Upper lobe of left lung (tissue), 6 donors: ENCODE measurements around the gene ZNF282. TPM values are rescaled to one million over a fixed set of nuclear protein-coding genes. Genes with fewer than 3 reads are reported as not detected.

ENCODE experiments used
- ATAC-seq, 2 donors: fragments of 200-7000 bp; cut with Tn5 transposase; one replicate each; pipeline ENCODE4 v1.9.1; 2022; ENCODE audit warnings: mild to moderate bottlenecking in 2 of 2, moderate library complexity in 2 of 2; ENCODE audit not compliant: low FRiP score in 2 of 2
- DNase-seq, 2 donors: peaks; one replicate each; pipeline ENCODE4 v3.0.0-alpha.2; 2019 to 2020
- H3K27ac ChIP-seq, 4 donors: fragments of 200-600 bp; sonication (generic); one replicate each; pipeline ENCODE4 v1.5.1; 2016 to 2019
- H3K27me3 ChIP-seq, 4 donors: fragments of 200-600 bp; sonication (generic); one replicate each; pipeline ENCODE4 v1.5.1; 2017 to 2019
- H3K36me3 ChIP-seq, 4 donors: fragments of 200-600 bp; sonication (generic); one replicate each; pipeline ENCODE4 v1.5.1; 2016 to 2019
- H3K4me1 ChIP-seq, 4 donors: fragments of 200-600 bp; sonication (generic); one replicate each; pipeline ENCODE4 v1.5.1; 2018 to 2019
- H3K4me3 ChIP-seq, 4 donors: fragments of 200-600 bp; sonication (generic); one replicate each; pipeline ENCODE4 v1.5.1; 2017 to 2019; ENCODE audit warnings: mild to moderate bottlenecking in 2 of 4, moderate library complexity in 1 of 4
- H3K9me3 ChIP-seq, 4 donors: fragments of 200-600 bp; sonication (generic); one replicate each; pipeline ENCODE4 v1.5.1; 2018 to 2019
- CTCF ChIP-seq, 6 experiments: fragments of 450-650 bp in 4 of 6; fragments of 200-600 bp in 2 of 6; sonication (generic) in 2 of 6; IDR thresholded peaks; one replicate each; pipeline ENCODE4 v1.5.1; 2016 to 2019; ENCODE audit warnings: antibody characterized with exemption in 6 of 6
- EP300 ChIP-seq, 4 donors: sonication (generic); formaldehyde crosslinking; IDR thresholded peaks; one replicate each; pipeline ENCODE4 v1.5.1; 2017; ENCODE audit warnings: antibody characterized with exemption in 4 of 4, control low read depth in 2 of 4
- POLR2A ChIP-seq, 4 donors: fragments of 450-650 bp; IDR thresholded peaks; one replicate each; pipeline ENCODE4 v1.5.1; 2016 to 2017; ENCODE audit warnings: antibody characterized with exemption in 4 of 4, mild to moderate bottlenecking in 2 of 4
- POLR2AphosphoS5 ChIP-seq, 2 donors: sonication (generic); formaldehyde crosslinking; IDR thresholded peaks; one replicate each; pipeline ENCODE4 v1.5.1; 2017; ENCODE audit warnings: antibody characterized with exemption in 2 of 2
- WGBS, 2 donors: methylation state at CpG; one replicate each; pipeline ENCODE4 v1.1.5; 2017 to 2018; 5-methylcytosine and 5-hydroxymethylcytosine counted together
- total RNA-seq, 6 donors: library from RNA; depleted of rRNA in 4 of 6; stranded (reverse); fragments of >200 nt in 4 of 6; gene quantifications; one replicate each; pipeline versions ENCODE4 v1.1.0 to v1.2.1, GENCODE V29; 2016 to 2021
- donor health status: DM: no; HTN: no; CAD: no; lungs with moderate emphysema.
- donor health status: DM: no; HTN: yes; CAD: no; lungs with severe emphysema.

ZNF282 gene
- total RNA-seq, 6 donors from 2014 or later: 20.7 to 35.6 (median 26.7) TPM

DNA sequence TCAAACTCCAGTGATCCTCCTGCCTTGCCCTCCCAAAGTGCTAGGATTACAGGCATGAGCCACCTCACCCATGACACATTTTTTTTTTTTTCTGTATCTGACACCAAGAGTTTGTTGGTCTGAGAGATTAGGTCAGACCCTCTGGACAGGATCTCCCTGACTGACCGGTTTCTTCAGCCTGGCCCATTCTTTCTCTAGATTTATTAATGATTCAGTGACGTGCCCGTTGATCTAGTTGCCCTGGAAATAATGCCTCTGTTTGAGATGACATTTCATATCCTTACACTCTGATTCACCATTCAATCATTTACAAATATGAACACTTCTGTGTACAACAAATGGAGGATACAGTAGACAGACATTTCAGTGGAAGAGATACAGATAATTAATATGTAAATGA lies 42.7 kb downstream of the ZNF282 start:
- Histone ChIP-seq H3K27me3 (no peaks in the 10 kb centered on the region), H3K9me3 (no peaks in the 10 kb centered on the region), H3K4me1 (peaks cover 14 to 22% (median 20%) of the 10 kb centered on the region in 4 donors), H3K4me3 (no peak overlapping the region), H3K36me3 (no peaks in the 10 kb centered on the region), H3K27ac (no peak overlapping the region)
- TF ChIP-seq POLR2AphosphoS5 (IDR thresholded peaks at IDR 0.05) (no peak), CTCF (IDR thresholded peaks at IDR 0.05) (no peak), EP300 (IDR thresholded peaks at IDR 0.05) (no peak), POLR2A (IDR thresholded peaks at IDR 0.05) (no peak)
- DNase-seq (no peak), ATAC-seq (no peak)
- 75 to 80% methylated on average over 3 of the region's 3 CpGs for WGBS, 2 donors

DNA sequence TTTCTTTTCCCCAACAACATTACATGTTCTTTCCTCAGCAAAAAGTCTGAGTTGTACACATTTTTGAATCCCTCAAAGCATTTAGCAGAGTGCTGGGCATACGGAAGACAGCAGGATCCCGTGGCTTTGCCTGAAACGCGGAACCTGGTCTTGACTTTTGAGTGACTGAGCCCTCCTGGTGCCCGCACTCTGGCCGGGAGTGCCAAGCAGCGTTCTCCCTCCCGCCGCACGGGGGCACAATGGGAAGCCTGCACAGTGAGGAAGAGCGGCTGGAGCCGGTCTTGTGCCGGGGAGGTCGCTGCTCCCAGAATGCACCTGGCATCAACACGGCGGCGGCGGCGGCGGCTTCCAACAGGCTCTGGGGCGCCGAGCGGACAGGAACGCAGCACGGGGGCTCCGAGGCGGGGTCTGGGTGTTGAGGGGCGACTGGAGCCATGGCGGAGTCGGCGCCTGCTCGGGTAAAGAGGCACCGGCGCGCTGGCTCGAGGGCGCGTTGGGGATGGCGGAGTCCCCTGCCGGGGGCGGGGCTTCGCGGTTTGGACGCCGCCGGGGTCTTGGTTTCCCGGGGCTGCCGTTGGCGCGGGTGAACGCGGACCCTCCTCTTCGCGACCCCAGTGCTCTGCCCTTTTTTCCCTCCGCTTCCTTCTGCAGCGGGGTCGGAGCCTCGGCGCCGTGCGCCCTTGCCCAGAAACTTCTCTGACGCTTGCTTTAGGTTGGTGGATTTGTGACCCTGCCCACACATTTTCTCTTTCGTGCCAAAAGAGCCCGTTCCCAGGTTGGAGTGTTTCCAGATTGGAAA lies 44.2 kb downstream of the ZNF282 start, which contains the start of gene ZNF212:
Gene ZNF212, plus strand, starts transcription at position 307 of the 799 bp plus-strand sequence. Its CDS starts 128 bp downstream, at position 435.
- DNase-seq (peak; percentile 93 to 97), ATAC-seq (peak; percentile 99 to 100)
- Histone ChIP-seq H3K36me3 (no peaks in the 10 kb centered on the region), H3K4me1 (peaks cover 14 to 22% (median 20%) of the 10 kb centered on the region in 4 donors), H3K27me3 (no peaks in the 10 kb centered on the region), H3K27ac (peak within 1 kb of the TSS; percentile 65 to 89 (median 80)), H3K9me3 (no peaks in the 10 kb centered on the region), H3K4me3 (peak within 1 kb of the TSS; percentile 70 to 99 (median 90))
- TF ChIP-seq POLR2A (IDR thresholded peaks at IDR 0.05) (peak in 2 of 4 donors; percentile 33 to 61), POLR2AphosphoS5 (IDR thresholded peaks at IDR 0.05) (peak in 1 of 2 donors; percentile 82), EP300 (IDR thresholded peaks at IDR 0.05) (no peak), CTCF (IDR thresholded peaks at IDR 0.05) (peak; percentile 73 to 98 (median 90))
- 0% methylated on average over 23 to 52 of the region's 64 CpGs for WGBS, 2 donors

DNA sequence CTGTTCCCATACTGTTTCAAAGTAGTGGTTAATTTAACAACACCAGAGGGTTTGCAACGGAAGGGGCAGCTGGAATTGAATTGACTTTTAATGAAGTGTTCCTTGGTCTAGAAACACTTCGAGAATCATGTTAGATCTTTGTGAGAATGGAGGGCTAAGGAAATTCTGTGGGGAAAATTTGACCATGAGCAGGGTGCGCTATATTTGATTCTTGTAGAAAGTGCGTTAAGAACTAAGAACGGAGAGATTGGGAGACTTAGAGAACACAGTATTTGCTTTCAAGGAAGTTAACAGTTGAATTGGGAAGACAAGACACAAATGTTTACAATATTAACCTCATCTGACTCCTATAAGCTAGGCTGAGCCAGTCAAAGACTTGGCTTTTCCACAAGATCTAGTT lies 45.3 kb downstream of the ZNF282 start:
- H3K9me3 ChIP-seq: no peaks in the 10 kb centered on the region
- TF ChIP-seq CTCF (IDR thresholded peaks at IDR 0.05) (no peak), POLR2A (IDR thresholded peaks at IDR 0.05) (no peak), EP300 (IDR thresholded peaks at IDR 0.05) (no peak), POLR2AphosphoS5 (IDR thresholded peaks at IDR 0.05) (no peak)
- H3K4me1 ChIP-seq: peaks cover 14 to 22% (median 20%) of the 10 kb centered on the region in 4 donors
- no peaks in the 10 kb centered on the region for H3K27me3 ChIP-seq
- H3K36me3 ChIP-seq: no peaks in the 10 kb centered on the region
- DNase-seq (no peak), ATAC-seq (no peak)
- WGBS, 2 donors: 77 to 80% methylated on average over 5 of the region's 5 CpGs
- peak overlapping the region in 3 of 4 donors; percentile 81 to 99 (median 98) for H3K4me3 ChIP-seq
- H3K27ac ChIP-seq: no peak overlapping the region

- no peaks in the 10 kb centered on the region for H3K9me3 ChIP-seq
- ATAC-seq (no peak), DNase-seq (no peak)
- no peak overlapping the region for H3K27ac ChIP-seq
- WGBS, 2 donors: 89 to 96% methylated on average over 5 of the region's 5 CpGs
- H3K4me1 ChIP-seq: peaks cover 14 to 22% (median 20%) of the 10 kb centered on the region in 4 donors
- TF ChIP-seq POLR2A (IDR thresholded peaks at IDR 0.05) (no peak), EP300 (IDR thresholded peaks at IDR 0.05) (no peak), CTCF (IDR thresholded peaks at IDR 0.05) (no peak), POLR2AphosphoS5 (IDR thresholded peaks at IDR 0.05) (no peak)
- H3K4me3 ChIP-seq: no peak overlapping the region
- no peaks in the 10 kb centered on the region for H3K36me3 ChIP-seq
- H3K27me3 ChIP-seq: no peaks in the 10 kb centered on the region
These were observed 46.4 kb downstream of the ZNF282 start for GRCh38 chr7:149241696-149242095.
